GM21619 (cell line): ENCODE measurements around the gene TRAF1.

ENCODE experiments used
- ATAC-seq: cut with Tn5 transposase; IDR thresholded peaks from one replicate; pipeline ENCODE4 v1.9.1; 2021; ENCODE audit not compliant: unreplicated experiment

Gene TRAF1

GRCh38 chr9:120891245-120891883, 35.2 kb downstream of the TRAF1 start:
- no peak for ATAC-seq

- no peak for ATAC-seq
These were observed 36.0 kb downstream of the TRAF1 start for GRCh38 chr9:120890320-120891244.

GRCh38 chr9:120889606-120890271, 36.9 kb downstream of the TRAF1 start:
- no peak for ATAC-seq

DNA sequence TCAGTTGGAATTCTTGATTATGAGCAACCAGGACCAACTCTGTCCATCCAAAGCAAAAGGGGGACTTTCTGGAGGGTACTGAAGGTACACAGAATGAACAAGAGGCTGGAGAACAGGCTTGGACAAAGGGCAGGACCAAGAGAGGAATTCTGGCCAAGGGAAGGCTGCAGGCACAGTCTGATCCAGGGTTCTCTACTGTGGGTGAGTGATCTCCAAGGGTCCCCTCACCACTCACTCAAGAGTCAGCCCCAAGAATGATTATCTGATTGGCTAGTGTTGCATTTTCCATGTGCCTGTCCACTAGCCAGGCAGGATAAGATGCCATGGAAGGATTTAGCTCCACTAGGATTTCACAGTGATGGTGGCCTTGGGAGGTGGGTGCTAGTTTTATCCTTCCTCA, 38.0 kb downstream of the TRAF1 start:
- ATAC-seq, result no peak

GRCh38 chr9:120886490-120886967, 40.1 kb downstream of the TRAF1 start:
- ATAC-seq, result no peak

DNA sequence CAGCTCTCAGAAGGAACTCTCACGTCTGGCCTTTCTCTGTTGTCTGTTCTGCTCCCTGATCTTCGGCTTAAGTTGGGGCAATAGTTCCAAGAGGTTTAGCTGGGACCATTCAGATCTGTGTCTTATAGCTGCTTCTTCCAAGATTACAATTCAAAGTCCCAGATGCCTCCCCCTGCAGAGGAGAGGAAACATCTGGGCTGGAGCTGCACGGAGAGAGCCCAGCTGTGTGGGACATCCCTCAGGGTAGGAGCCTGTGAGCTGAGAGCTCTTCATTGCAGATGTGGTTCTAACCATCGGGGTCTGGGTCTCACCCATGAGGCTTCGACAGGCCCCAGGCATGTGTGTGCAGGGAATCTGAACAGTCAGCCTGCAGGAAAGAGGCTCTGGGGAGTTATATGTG, 40.6 kb downstream of the TRAF1 start:
- no peak for ATAC-seq

- no peak for ATAC-seq
These were observed 41.1 kb downstream of the TRAF1 start for GRCh38 chr9:120885457-120885856.

DNA sequence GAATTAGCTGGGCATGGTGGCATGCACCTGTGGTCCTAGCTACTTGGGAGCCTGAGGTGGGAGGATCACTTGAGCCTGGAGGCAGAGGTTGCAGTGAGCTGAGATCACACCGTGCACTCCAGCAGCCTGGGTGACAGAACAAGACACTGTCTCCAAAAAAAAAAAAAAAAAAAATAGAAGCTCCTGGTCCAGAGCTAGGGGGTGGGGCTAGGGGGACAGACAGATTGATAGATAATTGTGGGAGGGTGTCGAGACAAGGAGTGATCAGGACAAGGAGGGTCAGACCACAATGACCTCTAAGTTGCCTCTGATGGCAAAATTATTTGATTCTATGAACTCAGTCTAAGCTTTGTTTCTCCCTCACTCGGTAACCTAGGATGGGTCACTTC, 43.0 kb downstream of the TRAF1 start:
- ATAC-seq, result no peak

DNA sequence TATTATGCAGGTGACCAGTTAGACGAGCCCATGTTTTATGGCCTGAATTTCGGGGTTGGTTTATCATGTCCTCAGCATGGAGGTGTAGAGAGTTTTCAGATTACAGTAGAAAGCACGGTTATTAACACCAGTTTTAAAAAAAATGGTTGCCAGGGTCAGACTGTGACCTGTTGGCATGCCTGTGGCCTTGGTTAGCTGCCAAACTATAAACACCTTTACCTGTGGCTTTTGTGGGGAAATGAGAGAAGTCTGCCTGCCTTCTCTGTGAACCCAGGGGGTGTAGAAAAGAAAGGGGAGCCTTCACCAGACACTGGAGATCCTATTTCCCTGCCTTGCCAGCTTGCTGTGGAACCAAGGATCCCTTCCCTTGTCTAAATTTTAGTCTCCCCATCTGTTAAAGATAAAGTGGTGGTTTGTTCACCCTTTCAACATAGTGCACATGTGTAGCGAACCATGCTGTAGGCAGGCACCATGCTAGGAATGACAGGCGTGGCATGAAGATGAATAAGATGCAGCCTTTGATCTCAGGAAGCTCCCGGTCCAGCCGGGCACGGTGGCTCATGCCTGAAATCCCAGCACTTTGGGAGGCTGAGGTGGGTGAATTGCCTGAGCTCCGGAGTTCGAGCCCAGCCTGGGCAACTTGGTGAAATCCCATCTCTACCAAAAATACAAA, 43.5 kb downstream of the TRAF1 start:
- no peak for ATAC-seq

DNA sequence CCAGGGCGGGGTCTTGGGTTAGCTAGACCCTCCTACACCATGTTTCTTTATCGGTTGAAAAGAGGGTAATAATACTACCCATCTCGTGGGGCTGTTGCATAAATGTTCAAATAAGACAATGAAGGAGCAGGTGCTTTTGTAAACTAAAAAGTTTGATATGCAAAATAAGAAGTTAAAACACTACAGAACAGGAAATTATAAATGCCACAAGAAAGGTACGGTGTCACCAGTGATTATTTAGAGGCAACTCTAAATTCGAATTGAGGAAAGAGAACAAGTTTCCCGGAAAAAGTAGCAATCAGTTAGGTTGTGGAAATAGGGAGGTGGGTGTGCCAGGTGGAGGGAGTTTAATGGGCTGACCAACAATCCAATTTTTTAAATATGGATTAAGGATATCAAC, 47.1 kb downstream of the TRAF1 start:
- no peak for ATAC-seq

DNA sequence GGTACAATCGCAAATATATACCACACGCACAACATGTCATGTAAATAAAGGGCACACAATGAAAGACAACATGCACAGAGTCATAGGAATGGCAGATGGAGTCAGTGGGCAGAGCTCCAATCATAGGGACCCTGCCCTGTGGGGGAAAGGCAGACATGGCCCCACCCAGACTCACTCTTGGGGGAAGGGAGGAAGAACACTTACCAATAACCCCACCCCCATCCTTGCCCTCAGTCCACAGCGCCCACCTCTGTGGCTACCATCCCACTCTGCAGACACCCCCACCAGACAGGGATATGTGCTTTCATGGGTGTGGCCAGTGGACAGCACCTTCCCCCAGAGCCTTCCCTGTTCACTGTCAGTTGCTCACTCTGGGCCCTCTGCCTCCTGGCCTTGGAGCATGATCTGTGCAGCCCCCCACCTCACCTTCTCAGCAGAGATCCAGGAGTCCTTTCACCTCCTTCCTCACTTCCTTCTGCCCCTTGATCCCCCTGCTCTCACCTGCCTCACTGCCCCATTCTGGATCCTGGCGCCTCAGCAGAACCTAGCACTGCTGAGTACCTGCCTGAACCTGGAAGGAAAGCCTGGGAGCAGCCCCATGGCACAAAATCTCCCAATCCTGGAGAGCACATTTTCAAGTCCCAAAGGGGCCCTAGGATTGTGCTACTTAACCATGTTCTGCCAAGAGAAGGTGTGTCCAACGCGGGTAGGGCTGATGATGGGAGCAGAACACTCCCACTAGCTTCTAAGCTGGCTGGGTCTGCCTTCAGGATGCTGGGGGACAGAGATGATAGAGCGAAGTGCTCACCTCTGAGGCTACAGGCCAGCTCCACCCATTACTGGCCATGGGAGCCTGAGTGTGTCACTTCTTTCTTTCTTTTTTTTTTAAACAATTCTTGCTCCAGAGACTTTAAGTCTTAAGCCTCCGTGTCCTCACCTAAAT, 48.1 kb downstream of the TRAF1 start:
- ATAC-seq, result no peak

DNA sequence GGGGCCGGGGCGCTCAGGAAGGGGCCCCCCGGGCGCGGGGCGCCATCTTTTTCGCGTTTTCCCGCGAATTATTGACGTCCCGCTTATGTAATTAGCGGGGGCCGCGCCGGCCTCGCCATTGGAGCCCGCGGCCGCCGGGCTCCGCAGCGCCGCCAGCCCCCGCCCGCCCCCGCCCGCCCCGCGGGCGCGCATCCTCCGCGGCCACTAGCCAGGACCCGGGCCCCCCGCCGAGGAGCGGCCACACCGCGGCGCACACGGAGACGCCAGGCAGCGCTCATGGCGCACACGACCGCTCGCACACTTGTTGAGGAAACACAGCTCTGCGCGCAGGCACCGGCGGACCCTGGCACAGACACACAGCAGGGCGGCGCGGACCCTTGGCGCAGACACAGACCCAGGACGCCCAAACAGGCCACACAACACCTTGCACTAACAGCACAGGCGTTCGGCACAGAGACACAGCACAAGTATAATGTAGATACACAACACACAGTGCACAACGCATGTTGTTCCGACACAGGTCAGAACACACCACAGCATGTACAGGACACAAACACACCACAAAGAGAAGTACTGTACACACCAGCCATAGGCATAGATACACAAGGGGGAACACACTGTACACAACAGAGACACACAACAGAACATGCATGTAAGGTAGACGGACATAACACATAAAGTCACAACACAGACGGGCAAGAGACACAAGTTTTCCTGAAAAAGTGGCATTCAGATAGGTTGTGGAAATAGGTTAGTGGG, 49.1 kb downstream of the TRAF1 start:
- ATAC-seq, result peak; percentile 43

DNA sequence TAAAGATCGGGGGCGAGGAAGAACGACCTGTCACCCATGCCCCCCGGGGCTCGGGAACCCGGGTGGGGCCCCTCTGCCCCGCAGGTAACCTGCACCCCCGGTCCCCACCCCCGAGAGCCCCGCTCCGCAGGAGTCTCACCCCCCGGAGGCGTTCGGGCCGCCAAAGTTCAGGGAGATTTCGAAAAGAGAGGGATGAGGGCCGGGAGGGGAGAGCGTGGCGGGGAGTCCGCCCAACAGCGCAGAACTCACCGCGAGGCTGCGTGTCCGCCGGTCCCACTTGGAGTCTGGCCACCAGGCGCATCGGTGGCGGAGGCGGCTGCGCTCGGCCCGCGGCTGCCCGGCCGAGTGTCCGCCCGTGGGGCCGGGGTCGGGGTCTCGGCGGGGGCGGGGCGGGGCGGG, 49.8 kb downstream of the TRAF1 start, which contains the start of gene PHF19:
Gene PHF19, minus strand, starts transcription at position 347 of the 399 bp plus-strand sequence. CDS start 2,447 bp downstream, outside the sequence.
- peak; percentile 18 for ATAC-seq

DNA sequence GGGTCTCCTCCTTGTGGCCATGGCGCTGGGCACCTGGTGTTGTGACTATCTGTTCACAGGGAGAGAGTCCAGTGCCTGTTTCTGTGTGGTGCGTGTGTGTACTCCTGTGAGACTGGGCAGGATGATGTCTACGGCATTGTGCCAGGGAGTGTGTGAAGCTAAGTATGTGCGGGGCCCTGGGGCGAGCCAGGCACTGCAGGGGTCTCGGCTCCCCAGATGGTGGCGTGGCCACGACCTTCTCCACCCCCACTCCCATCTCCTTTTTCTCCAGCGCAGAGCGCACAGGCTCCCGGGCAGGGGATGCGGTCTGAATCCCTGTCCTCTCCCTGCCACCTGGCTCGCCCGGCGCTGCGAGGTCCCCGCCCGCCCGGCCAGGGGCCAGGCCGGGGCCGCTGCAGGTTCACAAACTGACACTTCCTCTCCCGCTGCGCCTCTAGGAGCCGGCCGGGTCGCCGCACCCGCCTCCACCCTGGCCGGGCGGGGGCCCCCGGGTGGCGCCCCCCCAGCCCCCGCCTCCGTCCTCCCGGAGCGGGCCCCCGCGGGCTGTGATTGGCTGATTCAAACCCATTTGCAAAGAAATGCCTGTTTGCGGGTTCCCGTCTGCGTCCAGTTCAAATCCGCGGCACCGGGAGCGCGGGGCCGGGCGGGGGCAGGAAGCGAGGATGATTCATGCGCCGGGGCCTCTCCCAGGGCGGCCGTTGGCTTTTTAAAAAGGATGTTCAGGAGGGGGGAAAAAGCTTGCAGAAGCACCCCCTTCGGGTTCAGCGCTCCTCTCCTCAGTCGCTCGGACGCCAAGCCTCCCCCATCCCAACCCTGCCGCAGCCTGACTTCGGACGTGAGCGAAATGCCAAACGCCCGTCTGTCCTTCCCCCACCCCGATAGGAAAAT, 50.4 kb downstream of the TRAF1 start:
- ATAC-seq, result peak; percentile 62

DNA sequence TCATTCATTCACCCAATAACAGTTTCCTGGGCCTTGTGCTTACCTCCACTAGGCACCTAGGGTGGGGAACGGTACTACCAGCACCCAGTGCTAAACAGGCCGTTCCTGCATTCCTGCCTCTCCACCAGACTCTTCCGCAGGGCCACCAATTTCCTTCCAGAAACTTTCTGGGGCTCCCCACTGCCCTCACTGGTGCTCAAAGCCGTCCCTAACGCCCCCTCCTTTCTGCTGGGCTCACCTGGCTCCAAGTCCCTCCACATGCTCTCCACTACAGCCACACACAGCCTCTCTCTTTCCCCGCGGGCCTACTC, 51.0 kb downstream of the TRAF1 start:
- ATAC-seq, result no peak

DNA sequence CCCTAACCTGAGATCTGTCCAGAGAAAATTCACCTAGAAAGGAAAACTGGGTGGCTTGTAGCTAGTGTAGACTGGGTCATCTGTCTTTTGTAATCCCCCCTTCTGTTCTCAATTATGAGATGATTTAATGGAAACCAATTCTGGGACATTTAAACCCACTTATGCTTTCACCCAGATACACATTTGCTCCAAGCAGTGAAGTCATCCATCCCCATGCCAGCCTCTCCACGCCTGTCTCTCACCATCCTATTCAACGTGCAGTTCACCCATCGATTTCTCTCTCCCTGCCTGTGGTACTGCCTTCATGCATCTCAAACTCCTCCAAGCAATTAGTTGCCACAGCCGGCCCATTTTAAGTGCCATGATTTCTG, 51.4 kb downstream of the TRAF1 start:
- no peak for ATAC-seq

- no peak for ATAC-seq
These were observed 52.1 kb downstream of the TRAF1 start for GRCh38 chr9:120874226-120875194.
